SK-N-MC (cell line): ENCODE data around the gene ENO3.

Experiments
- EZH2 ChIP-seq: fragments of 200-600 bp; sonication (generic); IDR thresholded peaks from one replicate; pipeline ENCODE4 v1.6.1; 2017; ENCODE audit warnings: antibody characterized with exemption
- FOXP2 ChIP-seq: optimal IDR thresholded peaks from 2 replicates; pipeline ENCODE3; 2011; ENCODE audit warnings: mild to moderate bottlenecking, moderate library complexity; ENCODE audit not compliant: insufficient read depth; ENCODE audit errors: extremely low read length, control extremely low read depth
- POLR2AphosphoS5 ChIP-seq: IDR thresholded peaks from 2 replicates; pipeline ENCODE4 v1.6.1; 2012; ENCODE audit warnings: mild to moderate bottlenecking, low read depth, low read length, borderline replicate concordance

DNA sequence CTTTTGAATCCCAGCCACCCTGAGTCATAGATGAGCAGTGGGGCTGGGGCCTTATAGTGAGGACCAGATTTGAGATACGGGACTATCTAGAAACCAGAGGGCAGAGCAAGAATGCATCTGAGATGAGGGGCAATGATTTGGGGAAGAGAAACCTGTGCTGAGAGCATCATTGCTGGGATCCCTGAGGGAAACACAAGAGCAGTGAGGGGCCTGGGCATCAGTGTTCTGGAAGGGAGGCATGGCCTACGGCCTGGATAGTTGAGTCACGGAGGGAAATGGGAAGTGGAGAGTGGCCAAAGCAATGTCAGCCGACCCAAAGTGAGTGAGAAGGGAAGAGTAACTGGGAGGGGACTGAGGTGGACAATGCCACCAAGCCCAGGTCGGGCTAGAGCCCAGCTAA lies 31.4 kb downstream of the ENO3 start:
- no peak for TF ChIP-seq EZH2
- no peak for TF ChIP-seq POLR2AphosphoS5
- TF ChIP-seq FOXP2, result no peak
